ENCODE measurements around the gene CEP295NL.
"Not testable (repeated sequence)": the region's sequence is repeated elsewhere in the genome, so short reads cannot be mapped to it uniquely, and the experiment has no call there.

Gene CEP295NL

GRCh38 chr17:78882540-78883088 lies 20.4 kb downstream of the CEP295NL start:
- H3K9ac ChIP-seq (ENCODE audit: low read length) = no peak overlapping the region
- no peaks in the 10 kb centered on the region for H3K27me3 ChIP-seq (ENCODE audit: control insufficient read depth, insufficient read depth, low read length)
- no peak overlapping the region for H3K27ac ChIP-seq (ENCODE audit: low read length)
- H3K4me1 ChIP-seq (ENCODE audit: control insufficient read depth, low read depth, low read length) = peaks cover 12% of the 10 kb centered on the region
- no peaks in the 10 kb centered on the region for H3K36me3 ChIP-seq (ENCODE audit: control insufficient read depth, low read depth, low read length)
- H3K9me3 ChIP-seq (ENCODE audit: control insufficient read depth, low read depth, low read length) = no peaks in the 10 kb centered on the region
- no peak overlapping the region for H3K4me3 ChIP-seq (ENCODE audit: low read length)

GRCh38 chr17:78879635-78880186 lies 23.3 kb downstream of the CEP295NL start:
- Histone ChIP-seq H3K4me1 (ENCODE audit: control insufficient read depth, low read depth, low read length) (peaks cover 11% of the 10 kb centered on the region), H3K4me3 (ENCODE audit: low read length) (no peak overlapping the region), H3K36me3 (ENCODE audit: control insufficient read depth, low read depth, low read length) (no peaks in the 10 kb centered on the region), H3K27me3 (ENCODE audit: control insufficient read depth, insufficient read depth, low read length) (no peaks in the 10 kb centered on the region), H3K27ac (ENCODE audit: low read length) (no peak overlapping the region), H3K9me3 (ENCODE audit: control insufficient read depth, low read depth, low read length) (no peaks in the 10 kb centered on the region), H3K9ac (ENCODE audit: low read length) (no peak overlapping the region)

- no peaks in the 10 kb centered on the region for H3K27me3 ChIP-seq (ENCODE audit: control insufficient read depth, insufficient read depth, low read length)
- H3K9me3 ChIP-seq (ENCODE audit: control insufficient read depth, low read depth, low read length) = no peaks in the 10 kb centered on the region
- H3K4me1 ChIP-seq (ENCODE audit: control insufficient read depth, low read depth, low read length) = peaks cover 4% of the 10 kb centered on the region
- no peaks in the 10 kb centered on the region for H3K36me3 ChIP-seq (ENCODE audit: control insufficient read depth, low read depth, low read length)
- no peak overlapping the region for H3K9ac ChIP-seq (ENCODE audit: low read length)
- H3K27ac ChIP-seq (ENCODE audit: low read length) = no peak overlapping the region
- no peak overlapping the region for H3K4me3 ChIP-seq (ENCODE audit: low read length)
These were observed 24.0 kb downstream of the CEP295NL start for GRCh38 chr17:78878871-78879527.

GRCh38 chr17:78878261-78878660 lies 24.7 kb downstream of the CEP295NL start:
- H3K9ac ChIP-seq (ENCODE audit: low read length) = no peak overlapping the region
- H3K4me3 ChIP-seq (ENCODE audit: low read length) = no peak overlapping the region
- no peak overlapping the region for H3K27ac ChIP-seq (ENCODE audit: low read length)
- no peaks in the 10 kb centered on the region for H3K4me1 ChIP-seq (ENCODE audit: control insufficient read depth, low read depth, low read length)
- no peaks in the 10 kb centered on the region for H3K27me3 ChIP-seq (ENCODE audit: control insufficient read depth, insufficient read depth, low read length)
- no peaks in the 10 kb centered on the region for H3K9me3 ChIP-seq (ENCODE audit: control insufficient read depth, low read depth, low read length)
- H3K36me3 ChIP-seq (ENCODE audit: control insufficient read depth, low read depth, low read length) = no peaks in the 10 kb centered on the region

GRCh38 chr17:78876954-78877517 lies 26.0 kb downstream of the CEP295NL start:
- not testable (repeated sequence) for H3K27me3 ChIP-seq (ENCODE audit: control insufficient read depth, insufficient read depth, low read length); H3K36me3 ChIP-seq (ENCODE audit: control insufficient read depth, low read depth, low read length); H3K4me1 ChIP-seq (ENCODE audit: control insufficient read depth, low read depth, low read length); H3K9me3 ChIP-seq (ENCODE audit: control insufficient read depth, low read depth, low read length); H3K27ac ChIP-seq (ENCODE audit: low read length); H3K4me3 ChIP-seq (ENCODE audit: low read length); H3K9ac ChIP-seq (ENCODE audit: low read length)

- Histone ChIP-seq H3K9ac (ENCODE audit: low read length) (no peak overlapping the region), H3K9me3 (ENCODE audit: control insufficient read depth, low read depth, low read length) (no peaks in the 10 kb centered on the region), H3K27ac (ENCODE audit: low read length) (no peak overlapping the region), H3K4me1 (ENCODE audit: control insufficient read depth, low read depth, low read length) (no peaks in the 10 kb centered on the region), H3K36me3 (ENCODE audit: control insufficient read depth, low read depth, low read length) (no peaks in the 10 kb centered on the region), H3K27me3 (ENCODE audit: control insufficient read depth, insufficient read depth, low read length) (no peaks in the 10 kb centered on the region), H3K4me3 (ENCODE audit: low read length) (no peak overlapping the region)
These were observed 26.9 kb downstream of the CEP295NL start for GRCh38 chr17:78876094-78876597.

GRCh38 chr17:78875363-78876093 lies 27.5 kb downstream of the CEP295NL start:
- Histone ChIP-seq H3K27me3 (ENCODE audit: control insufficient read depth, insufficient read depth, low read length) (no peaks in the 10 kb centered on the region), H3K9ac (ENCODE audit: low read length) (no peak overlapping the region), H3K4me3 (ENCODE audit: low read length) (no peak overlapping the region), H3K36me3 (ENCODE audit: control insufficient read depth, low read depth, low read length) (no peaks in the 10 kb centered on the region), H3K9me3 (ENCODE audit: control insufficient read depth, low read depth, low read length) (no peaks in the 10 kb centered on the region), H3K4me1 (ENCODE audit: control insufficient read depth, low read depth, low read length) (no peaks in the 10 kb centered on the region), H3K27ac (ENCODE audit: low read length) (no peak overlapping the region)

GRCh38 chr17:78873519-78874340 lies 29.3 kb downstream of the CEP295NL start:
- Histone ChIP-seq H3K36me3 (ENCODE audit: control insufficient read depth, low read depth, low read length) (no peaks in the 10 kb centered on the region), H3K27me3 (ENCODE audit: control insufficient read depth, insufficient read depth, low read length) (no peaks in the 10 kb centered on the region), H3K9ac (ENCODE audit: low read length) (no peak overlapping the region), H3K4me1 (ENCODE audit: control insufficient read depth, low read depth, low read length) (no peaks in the 10 kb centered on the region), H3K4me3 (ENCODE audit: low read length) (no peak overlapping the region), H3K9me3 (ENCODE audit: control insufficient read depth, low read depth, low read length) (no peaks in the 10 kb centered on the region), H3K27ac (ENCODE audit: low read length) (no peak overlapping the region)

- Histone ChIP-seq H3K4me1 (ENCODE audit: control insufficient read depth, low read depth, low read length) (no peaks in the 10 kb centered on the region), H3K9ac (ENCODE audit: low read length) (no peak overlapping the region), H3K27me3 (ENCODE audit: control insufficient read depth, insufficient read depth, low read length) (no peaks in the 10 kb centered on the region), H3K9me3 (ENCODE audit: control insufficient read depth, low read depth, low read length) (no peaks in the 10 kb centered on the region), H3K36me3 (ENCODE audit: control insufficient read depth, low read depth, low read length) (no peaks in the 10 kb centered on the region), H3K4me3 (ENCODE audit: low read length) (no peak overlapping the region), H3K27ac (ENCODE audit: low read length) (no peak overlapping the region)
These were observed 30.5 kb downstream of the CEP295NL start for GRCh38 chr17:78872486-78872885.

- Histone ChIP-seq H3K27ac (ENCODE audit: low read length) (no peak overlapping the region), H3K9ac (ENCODE audit: low read length) (no peak overlapping the region), H3K4me3 (ENCODE audit: low read length) (no peak overlapping the region), H3K4me1 (ENCODE audit: control insufficient read depth, low read depth, low read length) (no peaks in the 10 kb centered on the region), H3K27me3 (ENCODE audit: control insufficient read depth, insufficient read depth, low read length) (no peaks in the 10 kb centered on the region), H3K36me3 (ENCODE audit: control insufficient read depth, low read depth, low read length) (no peaks in the 10 kb centered on the region), H3K9me3 (ENCODE audit: control insufficient read depth, low read depth, low read length) (no peaks in the 10 kb centered on the region)
These were observed 32.4 kb downstream of the CEP295NL start for GRCh38 chr17:78870621-78871020.

GRCh38 chr17:78868391-78868790 lies 34.6 kb downstream of the CEP295NL start:
- H3K36me3 ChIP-seq (ENCODE audit: control insufficient read depth, low read depth, low read length) = no peaks in the 10 kb centered on the region
- H3K9ac ChIP-seq (ENCODE audit: low read length) = no peak overlapping the region
- no peak overlapping the region for H3K27ac ChIP-seq (ENCODE audit: low read length)
- no peaks in the 10 kb centered on the region for H3K27me3 ChIP-seq (ENCODE audit: control insufficient read depth, insufficient read depth, low read length)
- H3K4me1 ChIP-seq (ENCODE audit: control insufficient read depth, low read depth, low read length) = no peaks in the 10 kb centered on the region
- H3K4me3 ChIP-seq (ENCODE audit: low read length) = no peak overlapping the region
- H3K9me3 ChIP-seq (ENCODE audit: control insufficient read depth, low read depth, low read length) = no peaks in the 10 kb centered on the region

All from iPS-18a (cell line).